GM21737 (cell line): ENCODE results near the gene BOLL.
"Not testable (repeated sequence)": the region's sequence is repeated elsewhere in the genome, so short reads cannot be mapped to it uniquely, and the experiment has no call there.

Experiments
- ATAC-seq: cut with Tn5 transposase; IDR thresholded peaks from one replicate; pipeline ENCODE4 v1.9.1; 2021; ENCODE audit warnings: mild to moderate bottlenecking, moderate library complexity; ENCODE audit not compliant: unreplicated experiment

BOLL gene

DNA sequence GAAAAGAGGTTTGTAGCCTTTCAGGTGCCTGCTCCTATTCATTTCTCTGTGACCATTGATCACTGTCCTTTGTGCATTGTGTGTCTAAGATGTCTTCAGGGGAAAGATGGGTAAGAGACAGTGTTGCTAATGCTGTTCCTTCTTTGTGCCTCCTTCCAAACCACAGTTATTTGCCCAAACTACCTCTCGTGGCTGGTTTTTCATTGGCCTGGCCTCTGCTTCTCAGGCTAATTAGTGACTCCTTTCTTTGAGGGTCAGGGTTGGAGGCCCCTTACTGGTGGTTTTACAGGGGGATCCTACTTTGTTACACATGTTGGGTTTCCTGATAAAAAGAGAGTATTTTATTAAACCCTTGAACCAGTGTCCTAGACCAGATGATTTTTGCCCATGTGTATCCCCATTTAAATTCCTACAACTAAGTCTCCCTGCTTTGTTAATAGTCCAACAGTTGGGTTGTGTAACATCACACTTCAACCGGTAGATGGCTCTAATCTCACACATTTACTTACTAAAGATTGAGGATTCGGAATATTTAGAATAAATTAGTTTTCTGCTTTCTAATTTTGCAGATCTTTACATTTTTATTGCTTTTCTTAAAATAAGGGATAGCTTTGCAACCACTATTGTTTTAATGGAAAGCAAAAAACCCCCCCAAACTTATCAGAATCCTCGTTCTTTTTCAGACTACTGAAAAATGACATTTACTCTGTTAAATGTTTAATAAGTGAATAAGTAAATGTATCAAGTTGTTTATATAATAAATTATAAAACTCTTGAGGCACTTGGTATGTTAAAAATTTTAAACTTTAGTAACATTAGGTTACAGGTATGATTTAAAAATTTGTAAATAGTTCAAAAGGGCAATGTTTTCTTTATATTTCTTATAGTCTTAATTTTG is 77.6 kb downstream of the BOLL start:
- no peak for ATAC-seq

DNA sequence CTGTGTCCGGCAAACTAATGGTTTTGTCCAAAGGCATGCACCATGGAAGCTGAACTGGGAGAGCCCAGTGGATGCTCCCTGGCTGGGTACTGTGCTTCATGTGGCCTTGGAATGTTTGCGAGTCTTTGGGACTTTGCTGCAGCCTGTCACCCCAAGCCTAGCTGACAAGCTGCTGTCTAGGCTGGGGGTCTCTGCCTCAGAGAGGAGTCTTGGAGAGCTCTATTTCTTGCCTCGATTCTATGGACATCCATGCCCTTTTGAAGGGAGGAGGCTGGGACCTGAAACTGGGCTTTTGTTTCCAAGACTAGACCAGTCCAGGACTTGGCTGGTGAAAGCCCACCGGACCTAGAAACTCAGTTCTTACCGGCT is 78.3 kb downstream of the BOLL start:
- no peak for ATAC-seq

DNA sequence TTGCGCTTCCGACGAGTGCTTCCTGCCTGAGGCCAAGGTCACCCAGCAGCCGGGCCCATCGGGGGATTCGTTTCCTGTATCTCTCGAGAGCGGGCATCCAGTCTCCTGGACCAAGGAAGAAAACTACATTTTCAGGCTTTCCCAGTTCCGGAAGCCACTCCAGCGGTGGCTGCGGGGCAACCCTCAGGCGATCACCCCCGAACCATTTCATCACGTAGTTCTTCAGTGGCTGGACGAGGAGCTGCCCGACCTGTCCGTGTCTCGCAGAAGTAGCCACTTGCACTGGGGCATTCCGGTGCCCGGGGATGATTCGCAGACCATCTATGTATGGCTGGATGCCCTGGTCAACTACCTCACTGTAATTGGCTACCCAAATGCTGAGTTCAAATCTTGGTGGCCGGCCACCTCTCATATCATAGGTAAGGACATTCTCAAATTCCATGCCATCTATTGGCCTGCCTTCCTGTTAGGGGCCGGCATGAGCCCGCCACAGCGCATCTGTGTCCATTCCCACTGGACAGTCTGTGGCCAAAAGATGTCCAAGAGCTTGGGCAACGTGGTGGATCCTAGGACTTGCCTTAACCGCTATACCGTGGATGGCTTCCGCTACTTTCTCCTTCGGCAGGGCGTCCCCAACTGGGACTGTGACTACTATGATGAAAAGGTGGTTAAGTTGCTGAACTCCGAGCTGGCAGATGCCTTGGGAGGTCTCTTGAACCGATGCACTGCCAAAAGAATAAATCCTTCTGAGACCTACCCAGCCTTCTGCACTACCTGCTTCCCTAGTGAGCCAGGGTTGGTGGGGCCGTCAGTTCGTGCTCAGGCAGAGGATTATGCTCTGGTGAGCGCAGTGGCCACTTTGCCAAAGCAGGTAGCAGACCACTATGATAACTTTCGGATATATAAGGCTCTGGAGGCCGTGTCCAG is 78.9 kb downstream of the BOLL start:
- ATAC-seq: peak; percentile 0

DNA sequence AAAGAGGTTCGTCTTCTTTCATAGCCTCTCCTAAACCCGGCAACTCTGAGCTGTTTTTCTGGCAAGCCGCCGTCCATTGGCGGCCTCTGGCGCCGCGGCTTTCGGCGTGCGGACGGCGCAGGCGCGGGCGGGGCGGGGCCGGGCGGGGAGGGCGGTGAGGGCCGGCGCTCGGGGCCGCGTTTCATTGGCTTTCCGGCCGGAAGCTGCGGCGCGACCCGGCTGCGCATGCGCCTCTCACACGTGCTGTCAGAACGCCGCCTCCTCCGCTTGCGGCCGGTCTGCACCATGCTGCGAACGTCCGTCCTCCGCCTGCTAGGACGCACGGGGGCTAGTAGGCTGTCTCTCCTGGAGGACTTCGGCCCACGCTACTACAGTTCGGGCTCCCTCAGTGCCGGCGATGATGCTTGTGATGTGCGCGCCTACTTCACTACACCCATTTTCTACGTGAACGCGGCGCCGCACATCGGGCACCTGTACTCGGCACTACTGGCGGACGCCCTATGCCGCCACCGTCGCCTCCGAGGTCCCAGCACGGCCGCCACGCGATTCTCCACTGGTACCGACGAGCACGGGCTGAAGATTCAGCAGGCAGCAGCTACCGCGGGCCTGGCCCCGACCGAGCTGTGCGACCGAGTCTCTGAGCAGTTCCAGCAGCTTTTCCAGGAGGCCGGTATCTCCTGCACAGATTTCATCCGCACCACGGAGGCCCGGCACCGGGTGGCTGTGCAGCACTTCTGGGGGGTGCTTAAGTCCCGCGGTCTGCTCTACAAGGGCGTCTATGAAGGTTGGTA is 79.8 kb downstream of the BOLL start, which contains the start of gene MARS2:
TSS of gene MARS2 (plus strand) at position 249 of the 791 bp plus-strand sequence. CDS start at position 286, 37 bp downstream.
- ATAC-seq: peak; percentile 81

DNA sequence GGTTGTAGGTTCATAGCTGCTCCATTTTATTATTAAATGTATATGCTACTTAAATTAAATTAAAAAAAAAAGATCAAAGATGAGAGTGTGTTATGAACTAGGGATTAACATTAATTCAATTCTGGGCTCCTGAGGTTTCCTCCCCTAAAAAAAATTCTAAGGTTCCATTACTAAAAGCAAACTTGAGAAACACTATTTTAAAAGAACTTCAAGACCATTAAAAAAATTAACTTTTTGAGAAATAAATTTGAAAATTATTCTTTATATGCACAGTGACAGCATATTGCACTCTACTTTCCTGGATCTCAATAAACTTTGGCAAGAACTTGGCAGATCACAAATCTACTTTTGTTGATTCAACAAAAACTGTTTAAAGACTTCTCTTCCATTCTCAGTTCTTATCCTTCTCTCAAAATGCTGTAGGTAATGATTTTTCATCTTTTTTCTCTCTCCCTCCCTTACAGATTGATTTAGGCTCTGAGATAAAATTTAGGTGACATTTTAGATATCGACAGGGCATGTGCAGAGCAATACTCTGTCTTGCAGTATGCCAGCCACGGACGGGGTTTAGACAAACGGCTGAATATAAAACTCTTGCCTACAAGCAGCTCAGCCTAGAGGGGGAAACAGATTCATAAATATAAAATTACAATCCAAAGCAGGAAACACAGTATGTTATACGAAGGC is 80.5 kb downstream of the BOLL start:
- ATAC-seq: peak; percentile 36

DNA sequence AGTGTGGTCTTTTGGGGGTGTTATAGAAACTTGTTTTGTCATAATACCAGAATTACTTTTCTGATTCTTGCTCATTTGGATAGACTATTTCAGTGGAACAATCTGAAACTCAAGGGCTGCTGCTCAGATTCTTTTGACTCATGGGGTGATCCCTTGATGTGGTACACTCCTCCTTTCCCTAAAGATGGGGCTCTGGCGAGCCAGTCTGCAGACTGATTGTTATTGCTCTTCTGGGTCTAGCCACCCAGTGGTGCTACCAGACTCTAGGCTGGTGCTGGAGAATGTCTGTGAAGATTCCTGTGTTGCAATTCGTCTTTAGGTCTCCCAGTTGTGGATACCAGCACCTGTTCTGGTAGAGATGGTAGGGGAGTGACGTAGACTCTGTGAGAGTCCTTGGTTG is 84.2 kb downstream of the BOLL start:
- ATAC-seq: no peak

DNA sequence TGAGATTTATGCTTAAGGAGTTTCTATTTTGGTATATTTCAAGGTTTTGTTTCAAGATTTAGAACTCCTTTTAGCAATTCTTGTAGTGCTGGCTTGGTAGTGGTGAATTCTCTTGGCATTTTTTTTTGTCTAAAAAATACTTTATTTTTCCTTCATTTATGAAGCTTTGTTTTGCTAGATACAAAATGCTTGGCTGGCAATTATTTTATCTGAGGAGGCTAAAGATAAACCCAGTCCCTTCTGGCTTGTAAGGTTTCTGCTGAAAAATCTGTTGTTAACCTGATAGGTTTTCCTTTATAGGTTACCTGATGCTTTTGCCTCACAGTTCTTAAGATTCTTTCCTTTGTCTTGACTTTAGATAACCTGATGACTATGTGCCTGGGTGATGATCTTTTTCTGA is 85.4 kb downstream of the BOLL start:
- ATAC-seq: not testable (repeated sequence)

DNA sequence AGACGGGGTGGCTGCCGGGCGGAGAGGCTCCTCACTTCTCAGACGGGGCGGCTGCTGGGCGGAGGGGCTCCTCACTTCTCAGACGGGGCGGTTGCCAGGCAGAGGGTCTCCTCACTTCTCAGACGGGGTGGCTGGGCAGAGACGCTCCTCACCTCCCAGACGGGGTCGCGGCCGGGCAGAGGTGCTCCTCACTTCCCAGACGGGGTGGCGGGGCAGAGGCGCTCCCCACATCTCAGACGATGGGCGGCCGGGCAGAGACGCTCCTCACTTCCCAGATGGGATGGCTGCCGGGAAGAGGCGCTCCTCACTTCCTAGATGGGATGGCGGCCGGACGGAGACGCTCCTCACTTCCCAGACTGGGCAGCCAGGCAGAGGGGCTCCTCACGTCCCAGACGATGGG is 88.5 kb downstream of the BOLL start:
- ATAC-seq: not testable (repeated sequence)

DNA sequence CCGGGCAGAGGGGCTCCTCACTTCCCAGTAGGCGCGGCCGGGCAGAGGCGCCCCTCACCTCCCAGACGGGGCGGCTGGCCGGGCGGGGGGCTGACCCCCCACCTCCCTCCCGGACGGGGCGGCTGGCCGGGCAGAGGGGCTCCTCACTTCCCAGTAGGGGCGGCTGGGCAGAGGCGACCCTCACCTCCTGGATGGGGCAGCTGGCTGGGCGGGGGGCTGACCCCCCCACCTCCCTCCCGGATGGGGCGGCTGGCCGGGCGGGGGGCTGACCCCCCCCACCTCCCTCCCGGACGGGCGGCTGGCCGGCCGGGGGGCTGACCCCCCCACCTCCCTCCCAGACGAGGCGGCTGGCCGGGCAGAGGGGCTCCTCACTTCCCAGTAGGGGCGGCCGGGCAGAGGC is 89.1 kb downstream of the BOLL start:
- not testable (repeated sequence) for ATAC-seq

DNA sequence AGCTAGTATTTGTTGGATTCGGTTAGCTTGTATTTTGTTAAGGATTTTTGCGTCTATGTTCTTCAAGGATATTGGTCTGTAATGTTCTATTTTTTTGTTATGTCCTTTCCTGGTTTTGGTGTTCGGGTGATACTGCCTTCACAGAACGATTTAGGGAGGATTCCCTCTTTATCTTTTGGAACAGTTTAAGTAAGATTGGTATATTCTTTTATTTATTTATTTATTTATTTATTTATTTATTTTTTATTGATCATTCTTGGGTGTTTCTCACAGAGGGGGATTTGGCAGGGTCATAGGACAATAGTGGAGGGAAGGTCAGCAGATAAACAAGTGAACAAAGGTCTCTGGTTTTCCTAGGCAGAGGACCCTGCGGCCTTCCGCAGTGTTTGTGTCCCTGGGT is 89.9 kb downstream of the BOLL start:
- not testable (repeated sequence) for ATAC-seq

DNA sequence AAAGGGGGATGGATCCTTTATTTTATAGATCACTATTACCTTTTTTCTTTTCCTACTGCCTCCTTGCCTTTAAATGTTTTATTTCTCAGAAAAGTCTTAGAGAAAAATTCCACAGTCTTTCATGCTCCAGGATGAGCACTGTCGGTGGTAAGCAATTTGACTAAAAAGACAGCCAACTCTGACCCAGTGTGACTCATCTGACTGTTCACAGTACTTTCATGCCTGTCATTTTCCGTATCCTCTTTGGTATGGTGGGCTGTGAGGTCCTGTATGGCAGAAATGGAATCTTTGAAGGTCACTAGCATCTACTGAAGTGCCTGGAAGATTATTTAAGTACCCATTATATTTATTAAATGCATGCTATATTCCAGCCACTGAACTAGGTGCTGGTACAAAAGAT is 107.6 kb downstream of the BOLL start:
- ATAC-seq: no peak

DNA sequence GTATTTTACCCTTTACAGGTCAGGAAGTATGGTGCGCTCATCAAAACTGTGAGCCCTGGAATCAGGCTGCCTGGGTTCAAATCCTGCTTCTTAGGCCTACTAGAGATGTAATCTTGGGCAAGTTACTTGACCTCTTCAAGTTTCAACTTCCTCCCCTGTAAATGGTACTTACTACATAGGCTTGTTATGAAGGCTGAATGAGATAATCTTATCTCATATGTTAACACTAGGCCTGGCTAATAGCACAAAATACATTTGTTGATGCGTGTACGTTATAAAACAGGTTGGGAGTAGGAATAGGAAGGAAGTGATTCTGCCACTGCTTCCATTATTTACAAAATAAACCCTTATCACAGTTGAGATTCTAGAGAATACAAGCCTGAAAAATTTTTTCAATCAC is 108.1 kb downstream of the BOLL start:
- no peak for ATAC-seq
